OCI-LY1 (cell line): ENCODE data around the gene OIP5.
"Not testable (repeated sequence)": the region's sequence is repeated elsewhere in the genome, so short reads cannot be mapped to it uniquely, and the experiment has no call there.

ENCODE experiments used
- EZH2 ChIP-seq: fragments of 200-600 bp; sonication (generic), shearing (Covaris generic); IDR thresholded peaks from 2 replicates; pipeline ENCODE4 v1.8.0; 2017; ENCODE audit warnings: borderline replicate concordance, mixed run types, mild to moderate bottlenecking, antibody characterized with exemption, low read length, moderate library complexity, mixed read lengths
- TF ChIP-seq, protein P1 (sequence below): fragments of 200-600 bp; sonication (generic), shearing (Covaris generic); IDR thresholded peaks from 2 replicates; pipeline ENCODE4 v1.5.1; 2017; ENCODE audit warnings: mild to moderate bottlenecking, antibody characterized with exemption, low read length, moderate library complexity, mixed read lengths

DNA sequence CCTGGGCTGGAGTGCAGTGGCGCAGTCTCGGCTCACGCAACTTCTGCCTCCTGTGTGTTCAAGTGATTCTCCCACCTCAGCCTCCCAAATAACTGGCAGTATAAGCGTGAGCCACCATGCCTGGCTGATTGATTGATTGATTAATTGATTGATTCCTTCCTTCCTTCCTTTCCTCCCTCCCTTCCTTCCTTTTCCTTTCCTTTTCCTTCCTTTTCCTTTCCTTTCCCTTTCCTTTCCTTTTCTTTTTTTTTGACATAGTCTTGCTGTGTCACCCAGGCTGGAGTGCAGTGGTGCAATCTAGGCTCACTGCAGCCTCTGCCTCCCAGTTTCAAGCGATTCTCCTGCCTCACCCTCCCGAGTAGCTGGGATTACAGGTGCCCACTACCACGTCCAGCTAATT lies 71.5 kb downstream of the OIP5 start:
- TF ChIP-seq, protein P1, sequence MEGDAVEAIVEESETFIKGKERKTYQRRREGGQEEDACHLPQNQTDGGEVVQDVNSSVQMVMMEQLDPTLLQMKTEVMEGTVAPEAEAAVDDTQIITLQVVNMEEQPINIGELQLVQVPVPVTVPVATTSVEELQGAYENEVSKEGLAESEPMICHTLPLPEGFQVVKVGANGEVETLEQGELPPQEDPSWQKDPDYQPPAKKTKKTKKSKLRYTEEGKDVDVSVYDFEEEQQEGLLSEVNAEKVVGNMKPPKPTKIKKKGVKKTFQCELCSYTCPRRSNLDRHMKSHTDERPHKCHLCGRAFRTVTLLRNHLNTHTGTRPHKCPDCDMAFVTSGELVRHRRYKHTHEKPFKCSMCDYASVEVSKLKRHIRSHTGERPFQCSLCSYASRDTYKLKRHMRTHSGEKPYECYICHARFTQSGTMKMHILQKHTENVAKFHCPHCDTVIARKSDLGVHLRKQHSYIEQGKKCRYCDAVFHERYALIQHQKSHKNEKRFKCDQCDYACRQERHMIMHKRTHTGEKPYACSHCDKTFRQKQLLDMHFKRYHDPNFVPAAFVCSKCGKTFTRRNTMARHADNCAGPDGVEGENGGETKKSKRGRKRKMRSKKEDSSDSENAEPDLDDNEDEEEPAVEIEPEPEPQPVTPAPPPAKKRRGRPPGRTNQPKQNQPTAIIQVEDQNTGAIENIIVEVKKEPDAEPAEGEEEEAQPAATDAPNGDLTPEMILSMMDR, result not testable (repeated sequence)
- not testable (repeated sequence) for TF ChIP-seq EZH2
